ENCODE results near the gene KRT9. TPM values are rescaled to one million over a fixed set of nuclear protein-coding genes. Genes with fewer than 3 reads are reported as not detected.
"Not testable (repeated sequence)": the region's sequence is repeated elsewhere in the genome, so short reads cannot be mapped to it uniquely, and the experiment has no call there.

The KRT9 gene
- total RNA-seq, 1 donor from 2014 or later = not detected

DNA sequence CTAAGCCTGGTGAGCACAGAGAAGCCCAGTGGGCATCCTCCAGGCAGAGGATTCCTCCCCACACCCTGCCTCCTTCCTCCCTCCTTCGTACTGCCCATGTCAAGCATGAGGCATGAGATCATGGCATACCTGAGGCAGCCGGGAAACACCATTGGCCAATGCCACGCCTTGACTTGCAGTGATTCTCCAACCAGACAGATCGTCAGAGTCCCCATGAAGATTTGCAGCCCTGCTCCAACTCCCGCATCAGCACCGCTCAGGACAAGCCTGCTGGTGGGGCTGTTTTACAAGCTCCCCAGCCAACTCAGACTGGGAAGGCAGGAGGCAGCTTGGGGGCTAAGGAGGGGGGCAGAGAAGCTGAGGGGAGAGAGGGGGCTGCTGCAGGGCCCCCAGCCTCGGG lies 43.6 kb upstream of the KRT9 start:
- Histone ChIP-seq H3K4me1 (ENCODE audit: control insufficient read depth in 3 of 3, insufficient read depth in 3 of 3, low read length in 3 of 3) (no peaks in the 10 kb centered on the region), H3K27me3 (ENCODE audit: control insufficient read depth in 3 of 3, insufficient read depth in 3 of 3, low read length in 3 of 3) (peaks cover 0 to 24% (median 19%) of the 10 kb centered on the region in 3 donors), H3K9me3 (ENCODE audit: control insufficient read depth in 3 of 3, low read length in 3 of 3) (no peaks in the 10 kb centered on the region), H3K27ac (ENCODE audit: low read depth, low read length) (no peak overlapping the region), H3K4me3 (ENCODE audit: low read length in 3 of 3) (no peak overlapping the region), H3K36me3 (ENCODE audit: control insufficient read depth in 3 of 3, insufficient read depth in 3 of 3, low read length in 3 of 3) (no peaks in the 10 kb centered on the region), H3K9ac (ENCODE audit: low read depth in 1 of 3, low read length in 3 of 3) (no peak overlapping the region)

DNA sequence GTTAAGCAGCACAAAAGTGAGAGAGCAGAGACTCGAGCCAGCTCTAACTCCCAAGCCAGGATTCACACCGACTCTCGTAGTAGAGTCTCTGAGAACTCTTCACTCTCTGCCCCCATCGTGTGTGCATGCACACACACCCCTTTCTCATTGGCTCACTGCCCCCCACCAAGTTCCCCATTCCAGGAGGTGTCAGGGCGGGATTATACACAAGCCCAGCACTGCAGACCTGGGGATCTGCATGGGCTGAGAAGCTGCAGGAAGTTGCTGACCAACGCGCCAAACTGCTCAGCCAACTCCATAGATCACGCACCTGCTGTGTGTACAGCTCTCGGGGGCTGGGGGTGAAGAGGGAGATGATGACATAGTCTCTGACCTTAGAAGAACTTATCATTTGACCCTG lies 42.9 kb upstream of the KRT9 start:
- H3K27ac ChIP-seq (ENCODE audit: low read depth, low read length); H3K9me3 ChIP-seq (ENCODE audit: control insufficient read depth in 3 of 3, low read length in 3 of 3); H3K9ac ChIP-seq (ENCODE audit: low read depth in 1 of 3, low read length in 3 of 3); H3K4me1 ChIP-seq (ENCODE audit: control insufficient read depth in 3 of 3, insufficient read depth in 3 of 3, low read length in 3 of 3); H3K4me3 ChIP-seq (ENCODE audit: low read length in 3 of 3); H3K36me3 ChIP-seq (ENCODE audit: control insufficient read depth in 3 of 3, insufficient read depth in 3 of 3, low read length in 3 of 3): not testable (repeated sequence)
- peaks cover 0 to 21% (median 19%) of the 10 kb centered on the region in 3 donors for H3K27me3 ChIP-seq (ENCODE audit: control insufficient read depth in 3 of 3, insufficient read depth in 3 of 3, low read length in 3 of 3)

DNA sequence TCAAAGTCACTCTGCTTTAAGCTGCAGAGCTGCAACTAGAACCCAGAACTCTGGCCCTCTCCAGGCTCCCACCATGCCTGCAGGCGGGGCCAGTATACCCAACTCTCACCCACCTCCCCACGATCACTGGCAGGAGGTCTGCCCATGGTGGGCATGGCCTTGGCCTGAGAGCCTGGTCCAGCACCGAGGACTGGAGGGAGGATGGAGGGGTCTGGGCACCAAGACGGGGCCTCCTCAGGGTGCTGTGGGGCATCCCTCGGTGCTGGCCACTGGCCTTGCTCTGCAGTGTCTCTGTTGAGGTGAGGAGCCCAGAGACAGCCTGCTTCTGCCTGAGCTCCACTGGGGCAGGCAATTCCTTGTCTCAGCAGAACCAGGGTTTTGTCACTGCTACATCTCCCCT lies 42.2 kb upstream of the KRT9 start:
- H3K9ac ChIP-seq (ENCODE audit: low read depth in 1 of 3, low read length in 3 of 3) = no peak overlapping the region
- no peaks in the 10 kb centered on the region for H3K4me1 ChIP-seq (ENCODE audit: control insufficient read depth in 3 of 3, insufficient read depth in 3 of 3, low read length in 3 of 3)
- H3K27ac ChIP-seq (ENCODE audit: low read depth, low read length) = no peak overlapping the region
- H3K9me3 ChIP-seq (ENCODE audit: control insufficient read depth in 3 of 3, low read length in 3 of 3) = no peaks in the 10 kb centered on the region
- H3K27me3 ChIP-seq (ENCODE audit: control insufficient read depth in 3 of 3, insufficient read depth in 3 of 3, low read length in 3 of 3) = peaks cover 0 to 21% (median 16%) of the 10 kb centered on the region in 3 donors
- H3K4me3 ChIP-seq (ENCODE audit: low read length in 3 of 3) = no peak overlapping the region
- H3K36me3 ChIP-seq (ENCODE audit: control insufficient read depth in 3 of 3, insufficient read depth in 3 of 3, low read length in 3 of 3) = no peaks in the 10 kb centered on the region

DNA sequence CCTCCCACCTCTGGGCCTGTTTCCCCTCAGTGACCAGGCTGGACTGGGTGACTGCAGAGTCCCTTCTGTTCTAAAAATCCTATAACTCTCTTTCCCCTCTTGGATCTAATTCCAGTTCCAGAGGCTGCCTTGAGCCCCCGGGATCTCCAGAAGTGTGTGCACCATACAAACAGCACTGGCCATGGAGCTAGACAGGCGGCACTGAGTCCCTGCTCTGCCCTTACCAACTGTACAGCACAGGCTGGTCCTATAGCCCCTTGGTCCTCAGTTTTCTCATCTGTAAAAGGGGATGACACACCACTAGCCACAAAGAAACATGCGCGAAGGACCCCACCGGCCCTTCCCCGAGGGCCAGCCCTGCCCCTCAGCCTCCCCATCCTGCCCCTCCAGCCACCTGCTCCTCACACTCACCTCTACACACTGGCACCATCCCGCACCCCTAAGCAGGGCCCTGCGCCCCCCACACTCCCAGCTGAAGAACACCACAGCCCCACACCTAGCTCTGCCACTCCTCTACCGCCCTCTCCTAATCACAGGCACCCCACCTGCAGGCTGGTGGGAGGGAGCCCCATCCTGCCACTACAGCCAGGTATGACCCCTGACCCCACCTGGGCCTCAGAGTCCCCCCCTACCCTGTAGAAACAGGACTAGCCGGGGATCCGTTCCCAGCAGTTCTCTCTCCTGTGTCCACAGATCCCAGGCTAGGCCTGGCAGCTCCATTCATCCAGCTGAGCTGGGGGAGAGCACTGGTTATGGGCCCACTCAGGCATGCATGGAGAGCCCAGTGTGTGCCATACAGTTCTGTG lies 41.6 kb upstream of the KRT9 start:
- Histone ChIP-seq H3K27me3 (ENCODE audit: control insufficient read depth in 3 of 3, insufficient read depth in 3 of 3, low read length in 3 of 3) (peaks cover 0 to 23% (median 16%) of the 10 kb centered on the region in 3 donors), H3K9ac (ENCODE audit: low read depth in 1 of 3, low read length in 3 of 3) (no peak overlapping the region), H3K4me1 (ENCODE audit: control insufficient read depth in 3 of 3, insufficient read depth in 3 of 3, low read length in 3 of 3) (no peaks in the 10 kb centered on the region), H3K9me3 (ENCODE audit: control insufficient read depth in 3 of 3, low read length in 3 of 3) (no peaks in the 10 kb centered on the region), H3K36me3 (ENCODE audit: control insufficient read depth in 3 of 3, insufficient read depth in 3 of 3, low read length in 3 of 3) (no peaks in the 10 kb centered on the region), H3K27ac (ENCODE audit: low read depth, low read length) (no peak overlapping the region), H3K4me3 (ENCODE audit: low read length in 3 of 3) (no peak overlapping the region)

DNA sequence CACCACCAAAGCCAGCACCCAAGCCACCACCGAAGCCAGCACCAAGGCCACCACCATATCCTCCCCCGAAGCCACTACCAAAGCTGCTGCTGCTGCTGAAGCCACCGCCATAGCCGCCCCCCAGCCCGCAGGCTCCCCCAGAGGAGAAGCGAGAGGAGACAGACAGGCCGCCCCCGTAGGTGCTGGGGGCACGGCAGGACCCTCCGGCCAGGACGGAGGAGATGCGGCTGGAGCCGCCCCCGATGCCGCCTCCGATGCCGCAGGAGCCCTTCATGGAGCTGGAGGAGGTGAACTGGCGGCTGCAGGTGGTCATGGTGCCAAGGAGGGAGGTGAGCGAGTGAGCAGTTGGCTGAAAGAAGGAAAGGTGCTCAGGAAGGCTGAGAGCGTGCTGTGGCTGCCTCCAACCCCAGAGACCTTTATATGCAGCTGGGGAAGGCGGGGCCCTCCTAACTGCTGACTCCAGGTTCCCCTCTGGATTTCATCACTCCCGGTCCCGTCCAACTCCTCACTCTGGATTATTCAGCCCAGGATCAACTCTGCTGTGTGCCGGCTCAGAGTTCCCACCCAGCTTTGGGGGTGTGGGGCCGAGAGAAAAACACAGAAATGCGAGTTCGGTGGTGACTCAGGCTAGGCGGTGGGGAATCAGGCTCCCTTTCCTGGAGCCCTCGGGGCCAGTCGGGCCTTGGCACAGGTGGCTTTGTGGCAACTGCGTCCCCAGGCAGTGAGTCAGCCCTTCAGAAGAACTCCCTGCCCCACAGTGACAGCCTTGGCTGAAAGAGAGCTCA lies 40.7 kb upstream of the KRT9 start, which contains the start of gene KRT16:
KRT16 (minus strand) TSS at position 392 of the 785 bp plus-strand sequence; CDS start at position 313, 79 bp downstream.
- not testable (repeated sequence) for H3K9me3 ChIP-seq (ENCODE audit: control insufficient read depth in 3 of 3, low read length in 3 of 3); H3K4me1 ChIP-seq (ENCODE audit: control insufficient read depth in 3 of 3, insufficient read depth in 3 of 3, low read length in 3 of 3); H3K9ac ChIP-seq (ENCODE audit: low read depth in 1 of 3, low read length in 3 of 3); H3K4me3 ChIP-seq (ENCODE audit: low read length in 3 of 3); H3K27ac ChIP-seq (ENCODE audit: low read depth, low read length); H3K36me3 ChIP-seq (ENCODE audit: control insufficient read depth in 3 of 3, insufficient read depth in 3 of 3, low read length in 3 of 3)
- H3K27me3 ChIP-seq (ENCODE audit: control insufficient read depth in 3 of 3, insufficient read depth in 3 of 3, low read length in 3 of 3) = peaks cover 0 to 20% (median 13%) of the 10 kb centered on the region in 3 donors

DNA sequence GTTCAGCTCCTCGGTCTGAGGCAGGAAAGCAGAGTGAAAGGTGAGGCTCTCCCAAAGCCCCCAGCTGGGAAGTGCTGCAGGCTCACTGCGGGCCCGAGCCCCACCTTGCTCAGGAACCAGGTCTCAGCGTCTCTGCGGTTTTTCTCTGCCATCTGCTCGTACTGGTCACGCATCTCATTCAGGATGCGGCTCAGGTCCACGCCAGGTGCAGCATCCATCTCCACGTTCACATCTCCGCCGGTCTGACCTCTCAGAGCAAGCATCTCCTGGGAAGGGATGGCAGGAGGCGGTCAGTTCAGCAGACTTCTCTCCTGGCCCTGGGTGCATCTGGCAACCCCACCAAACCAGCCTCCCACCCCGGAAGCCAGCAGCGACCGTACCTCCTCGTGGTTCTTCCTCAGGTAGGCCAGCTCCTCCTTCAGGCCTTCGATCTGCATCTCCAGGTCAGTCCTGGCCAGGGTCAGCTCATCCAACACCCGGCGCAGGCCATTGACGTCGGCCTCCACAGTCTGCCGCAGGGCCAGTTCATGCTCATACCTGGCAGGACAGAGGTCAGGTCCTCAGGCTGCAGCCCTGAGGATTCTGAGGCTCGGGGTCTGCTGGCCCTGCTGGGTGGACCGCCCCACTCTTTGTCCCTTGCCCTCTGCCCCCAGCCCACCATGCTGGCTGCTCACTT lies 39.2 kb upstream of the KRT9 start:
- H3K4me1 ChIP-seq (ENCODE audit: control insufficient read depth in 3 of 3, insufficient read depth in 3 of 3, low read length in 3 of 3) = no peaks in the 10 kb centered on the region
- no peak overlapping the region for H3K9ac ChIP-seq (ENCODE audit: low read depth in 1 of 3, low read length in 3 of 3)
- peaks cover 0 to 16% (median 4%) of the 10 kb centered on the region in 3 donors for H3K27me3 ChIP-seq (ENCODE audit: control insufficient read depth in 3 of 3, insufficient read depth in 3 of 3, low read length in 3 of 3)
- H3K9me3 ChIP-seq (ENCODE audit: control insufficient read depth in 3 of 3, low read length in 3 of 3) = peaks cover 0 to 5% (median 0%) of the 10 kb centered on the region in 3 donors
- no peak overlapping the region for H3K27ac ChIP-seq (ENCODE audit: low read depth, low read length)
- H3K4me3 ChIP-seq (ENCODE audit: low read length in 3 of 3) = no peak overlapping the region
- H3K36me3 ChIP-seq (ENCODE audit: control insufficient read depth in 3 of 3, insufficient read depth in 3 of 3, low read length in 3 of 3) = no peaks in the 10 kb centered on the region

DNA sequence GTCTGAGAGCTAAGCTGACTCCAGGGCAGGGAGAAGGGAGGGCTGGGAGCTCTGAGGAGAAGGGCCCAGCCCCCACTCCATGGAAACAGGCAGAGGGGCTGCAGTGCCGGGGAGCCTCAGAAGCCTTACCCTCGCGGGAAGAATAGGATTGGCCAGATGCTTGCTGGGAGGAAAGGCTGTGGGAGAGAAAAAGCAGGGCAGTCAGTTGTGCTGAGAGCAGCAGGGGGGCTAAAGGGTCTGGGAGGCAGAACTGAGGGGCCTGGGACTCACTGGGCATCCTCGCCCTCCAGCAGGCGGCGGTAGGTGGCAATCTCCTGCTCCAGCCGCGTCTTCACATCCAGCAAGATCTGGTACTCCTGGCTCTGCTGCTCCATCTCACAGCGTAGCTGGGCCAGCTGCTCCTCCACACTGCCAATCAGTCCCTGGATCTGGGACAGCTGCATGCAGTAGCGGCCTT lies 38.2 kb upstream of the KRT9 start:
- H3K9me3 ChIP-seq (ENCODE audit: control insufficient read depth in 3 of 3, low read length in 3 of 3); H3K9ac ChIP-seq (ENCODE audit: low read depth in 1 of 3, low read length in 3 of 3); H3K36me3 ChIP-seq (ENCODE audit: control insufficient read depth in 3 of 3, insufficient read depth in 3 of 3, low read length in 3 of 3); H3K27me3 ChIP-seq (ENCODE audit: control insufficient read depth in 3 of 3, insufficient read depth in 3 of 3, low read length in 3 of 3); H3K4me3 ChIP-seq (ENCODE audit: low read length in 3 of 3); H3K4me1 ChIP-seq (ENCODE audit: control insufficient read depth in 3 of 3, insufficient read depth in 3 of 3, low read length in 3 of 3); H3K27ac ChIP-seq (ENCODE audit: low read depth, low read length): not testable (repeated sequence)

DNA sequence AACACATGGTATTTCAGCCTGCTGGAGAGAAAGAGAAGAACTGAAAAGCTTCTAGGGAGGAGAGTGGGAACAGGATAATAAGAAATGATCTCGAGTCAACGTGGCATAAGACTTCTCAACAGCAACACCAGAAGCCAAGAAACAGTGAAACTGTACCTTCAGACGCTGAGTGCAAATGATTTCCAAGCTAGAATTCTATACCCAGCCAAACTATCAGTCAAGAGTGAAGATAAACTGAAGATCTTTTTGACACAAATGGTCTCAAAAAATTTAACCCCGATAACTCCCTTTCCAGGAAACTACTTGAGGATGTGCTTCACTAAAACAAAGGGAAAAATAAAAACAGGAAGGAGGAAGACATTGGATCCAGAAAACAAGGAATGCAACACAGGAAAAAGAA lies 35.1 kb upstream of the KRT9 start:
- not testable (repeated sequence) for H3K27me3 ChIP-seq (ENCODE audit: control insufficient read depth in 3 of 3, insufficient read depth in 3 of 3, low read length in 3 of 3)

DNA sequence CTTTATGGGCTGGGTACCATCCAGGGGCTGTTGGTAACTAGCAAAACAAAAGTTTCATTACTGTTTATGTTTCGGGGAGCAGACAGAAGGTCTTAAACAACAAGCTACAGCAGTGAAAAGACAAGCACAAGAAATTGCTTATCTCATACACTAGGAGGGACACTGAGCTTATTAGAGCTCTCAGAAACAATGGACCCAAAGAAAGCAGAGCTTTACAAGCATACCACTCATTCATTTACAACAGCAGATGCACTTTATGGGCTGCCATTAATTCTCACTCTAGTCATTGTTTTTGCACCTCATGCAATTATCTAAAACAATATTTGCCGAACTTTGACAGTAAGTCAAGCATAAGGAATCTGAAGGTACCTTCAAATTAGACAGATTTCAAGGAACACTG lies 30.7 kb upstream of the KRT9 start:
- Histone ChIP-seq H3K9me3 (ENCODE audit: control insufficient read depth in 3 of 3, low read length in 3 of 3) (peaks cover 0 to 5% (median 0%) of the 10 kb centered on the region in 3 donors), H3K4me1 (ENCODE audit: control insufficient read depth in 3 of 3, insufficient read depth in 3 of 3, low read length in 3 of 3) (no peaks in the 10 kb centered on the region), H3K27ac (ENCODE audit: low read depth, low read length) (no peak overlapping the region), H3K27me3 (ENCODE audit: control insufficient read depth in 3 of 3, insufficient read depth in 3 of 3, low read length in 3 of 3) (no peaks in the 10 kb centered on the region), H3K9ac (ENCODE audit: low read depth in 1 of 3, low read length in 3 of 3) (no peak overlapping the region), H3K4me3 (ENCODE audit: low read length in 3 of 3) (no peak overlapping the region), H3K36me3 (ENCODE audit: control insufficient read depth in 3 of 3, insufficient read depth in 3 of 3, low read length in 3 of 3) (no peaks in the 10 kb centered on the region)

More for the DNA sequence above, 35.1 kb upstream of the KRT9 start:
- H3K27ac ChIP-seq (ENCODE audit: low read depth, low read length); H3K9me3 ChIP-seq (ENCODE audit: control insufficient read depth in 3 of 3, low read length in 3 of 3); H3K9ac ChIP-seq (ENCODE audit: low read depth in 1 of 3, low read length in 3 of 3); H3K36me3 ChIP-seq (ENCODE audit: control insufficient read depth in 3 of 3, insufficient read depth in 3 of 3, low read length in 3 of 3); H3K4me3 ChIP-seq (ENCODE audit: low read length in 3 of 3); H3K4me1 ChIP-seq (ENCODE audit: control insufficient read depth in 3 of 3, insufficient read depth in 3 of 3, low read length in 3 of 3): not testable (repeated sequence)

All from skeletal muscle tissue (tissue), 4 donors.